Ishikawa (cell line): ENCODE results near the gene CIDEC.

Experiments used
- EP300 ChIP-seq: IDR thresholded peaks from 2 replicates; pipeline ENCODE4 v1.6.1; 2012; ENCODE audit warnings: borderline replicate concordance
- FOXM1 ChIP-seq: IDR thresholded peaks from 2 replicates; pipeline ENCODE4 v1.6.1; 2012; ENCODE audit warnings: low read depth, borderline replicate concordance
- YY1 ChIP-seq: IDR thresholded peaks from 2 replicates; pipeline ENCODE4 v1.6.1; 2012; ENCODE audit warnings: low read depth
- TF ChIP-seq, protein P1 (sequence below): IDR thresholded peaks from 2 replicates; pipeline ENCODE4 v1.6.1; 2012

DNA sequence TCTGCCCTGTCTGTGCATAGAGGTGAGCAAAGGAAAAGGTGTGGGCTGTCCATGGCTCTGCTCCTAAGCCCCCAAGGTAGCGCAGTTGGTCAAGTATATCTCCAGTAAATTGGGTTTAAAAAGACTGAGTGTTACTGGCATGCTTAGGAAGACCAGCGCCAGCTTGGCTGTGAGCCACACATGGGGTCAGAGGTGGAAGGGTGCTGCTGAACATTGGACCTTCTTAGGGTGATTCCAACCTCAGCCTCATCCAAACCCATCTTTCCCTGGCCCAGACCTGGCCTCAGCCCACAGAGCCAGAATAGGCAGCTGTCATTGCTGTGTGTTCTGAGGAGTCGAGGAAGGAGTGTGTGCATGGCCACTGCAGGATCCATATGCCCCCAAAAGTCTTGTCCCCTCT lies 28.2 kb upstream of the CIDEC start:
- TF ChIP-seq, protein P1, sequence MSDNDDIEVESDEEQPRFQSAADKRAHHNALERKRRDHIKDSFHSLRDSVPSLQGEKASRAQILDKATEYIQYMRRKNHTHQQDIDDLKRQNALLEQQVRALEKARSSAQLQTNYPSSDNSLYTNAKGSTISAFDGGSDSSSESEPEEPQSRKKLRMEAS, result no peak
- TF ChIP-seq FOXM1, result no peak
- no peak for TF ChIP-seq EP300
- TF ChIP-seq YY1, result no peak
